Omental fat pad (tissue), 4 donors: ENCODE measurements around the gene CEP83. TPM values are rescaled to one million over a fixed set of nuclear protein-coding genes. Genes with fewer than 3 reads are reported as not detected.

ENCODE experiments used
- ATAC-seq: fragments of 150-250 bp; one replicate; pipeline ENCODE4 v1.9.1; 2016; ENCODE audit warnings: mild to moderate bottlenecking, moderate library complexity; ENCODE audit not compliant: low FRiP score
- DNase-seq: peaks from one replicate; pipeline ENCODE4 v3.0.0-alpha.2; 2019; ENCODE audit warnings: low spot score
- CTCF ChIP-seq, 3 donors: fragments of 450-650 bp; IDR thresholded peaks; one replicate each; pipeline ENCODE4 v1.5.1; 2016 to 2017; ENCODE audit warnings: antibody characterized with exemption in 3 of 3, mild to moderate bottlenecking in 3 of 3, moderate library complexity in 2 of 3
- total RNA-seq, 4 donors: library from RNA; depleted of rRNA; stranded (reverse); fragments of >200 nt; gene quantifications; one replicate each; pipeline ENCODE4 v1.1.0, GENCODE V29; 2016

CEP83 gene
- total RNA-seq, 4 donors from 2014 or later: 11.0 to 42.4 (median 20.0) TPM

GRCh38 chr12:94284859-94285258 is 174.8 kb downstream of the CEP83 start:
- no peak for DNase-seq
- ATAC-seq: no peak
- no peak for TF ChIP-seq CTCF (IDR thresholded peaks at IDR 0.05)

- no peak for TF ChIP-seq CTCF (IDR thresholded peaks at IDR 0.05)
- DNase-seq: no peak
- ATAC-seq: no peak
These were observed 175.6 kb downstream of the CEP83 start for GRCh38 chr12:94284046-94284445.

- DNase-seq (no peak), ATAC-seq (no peak)
- TF ChIP-seq CTCF (IDR thresholded peaks at IDR 0.05): no peak
These were observed 177.0 kb downstream of the CEP83 start for GRCh38 chr12:94282675-94283074.

GRCh38 chr12:94280063-94280462 is 179.6 kb downstream of the CEP83 start:
- no peak for DNase-seq

GRCh38 chr12:94277426-94278000 is 182.2 kb downstream of the CEP83 start:
- DNase-seq (no peak), ATAC-seq (no peak)
- no peak for TF ChIP-seq CTCF (IDR thresholded peaks at IDR 0.05)

More at GRCh38 chr12:94280063-94280462, 179.6 kb downstream of the CEP83 start:
- no peak for TF ChIP-seq CTCF (IDR thresholded peaks at IDR 0.05)
- ATAC-seq: no peak

- DNase-seq (no peak), ATAC-seq (no peak)
- no peak for TF ChIP-seq CTCF (IDR thresholded peaks at IDR 0.05)
These were observed 182.9 kb downstream of the CEP83 start for GRCh38 chr12:94276725-94277124.

GRCh38 chr12:94273272-94273671 is 186.4 kb downstream of the CEP83 start:
- ATAC-seq (no peak), DNase-seq (no peak)
- TF ChIP-seq CTCF (IDR thresholded peaks at IDR 0.05): no peak
